Measurements from ENCODE around the gene ULK4.

- no peak for TF ChIP-seq EZH2 (IDR thresholded peaks at IDR 0.05; ENCODE audit: low read length, missing control alignments)
- TF ChIP-seq, protein P1, sequence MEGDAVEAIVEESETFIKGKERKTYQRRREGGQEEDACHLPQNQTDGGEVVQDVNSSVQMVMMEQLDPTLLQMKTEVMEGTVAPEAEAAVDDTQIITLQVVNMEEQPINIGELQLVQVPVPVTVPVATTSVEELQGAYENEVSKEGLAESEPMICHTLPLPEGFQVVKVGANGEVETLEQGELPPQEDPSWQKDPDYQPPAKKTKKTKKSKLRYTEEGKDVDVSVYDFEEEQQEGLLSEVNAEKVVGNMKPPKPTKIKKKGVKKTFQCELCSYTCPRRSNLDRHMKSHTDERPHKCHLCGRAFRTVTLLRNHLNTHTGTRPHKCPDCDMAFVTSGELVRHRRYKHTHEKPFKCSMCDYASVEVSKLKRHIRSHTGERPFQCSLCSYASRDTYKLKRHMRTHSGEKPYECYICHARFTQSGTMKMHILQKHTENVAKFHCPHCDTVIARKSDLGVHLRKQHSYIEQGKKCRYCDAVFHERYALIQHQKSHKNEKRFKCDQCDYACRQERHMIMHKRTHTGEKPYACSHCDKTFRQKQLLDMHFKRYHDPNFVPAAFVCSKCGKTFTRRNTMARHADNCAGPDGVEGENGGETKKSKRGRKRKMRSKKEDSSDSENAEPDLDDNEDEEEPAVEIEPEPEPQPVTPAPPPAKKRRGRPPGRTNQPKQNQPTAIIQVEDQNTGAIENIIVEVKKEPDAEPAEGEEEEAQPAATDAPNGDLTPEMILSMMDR (conservative IDR thresholded peaks at IDR 0.05 in 1 of 2, IDR thresholded peaks at IDR 0.05 in 1 of 2; ENCODE audit: low read depth in 1 of 2, low read length in 2 of 2), result no peak
These were observed 321.8 kb downstream of the ULK4 start for GRCh38 chr3:41640076-41640475.
